Measurements from ENCODE around the gene FAM234B. TPM values are rescaled to one million over a fixed set of nuclear protein-coding genes. Genes with fewer than 3 reads are reported as not detected.

FAM234B gene
- total RNA-seq, 4 donors from 2014 or later: 24.0 to 32.3 (median 27.8) TPM

- Histone ChIP-seq H3K4me1 (peaks cover 13% of the 10 kb centered on the region), H3K36me3 (no peaks in the 10 kb centered on the region), H3K27ac (no peak overlapping the region), H3K9me3 (no peaks in the 10 kb centered on the region), H3K27me3 (no peaks in the 10 kb centered on the region), H3K4me3 (no peak overlapping the region)
- 93% methylated on average over 6 of the region's 6 CpGs for WGBS
- no peak for DNase-seq (ENCODE audit: low spot score in 2 of 2)
- no peak for TF ChIP-seq POLR2AphosphoS5 (IDR thresholded peaks at IDR 0.05)
- no peak for TF ChIP-seq EP300 (IDR thresholded peaks at IDR 0.05)
- TF ChIP-seq POLR2A (IDR thresholded peaks at IDR 0.05): no peak
- TF ChIP-seq, protein P1, sequence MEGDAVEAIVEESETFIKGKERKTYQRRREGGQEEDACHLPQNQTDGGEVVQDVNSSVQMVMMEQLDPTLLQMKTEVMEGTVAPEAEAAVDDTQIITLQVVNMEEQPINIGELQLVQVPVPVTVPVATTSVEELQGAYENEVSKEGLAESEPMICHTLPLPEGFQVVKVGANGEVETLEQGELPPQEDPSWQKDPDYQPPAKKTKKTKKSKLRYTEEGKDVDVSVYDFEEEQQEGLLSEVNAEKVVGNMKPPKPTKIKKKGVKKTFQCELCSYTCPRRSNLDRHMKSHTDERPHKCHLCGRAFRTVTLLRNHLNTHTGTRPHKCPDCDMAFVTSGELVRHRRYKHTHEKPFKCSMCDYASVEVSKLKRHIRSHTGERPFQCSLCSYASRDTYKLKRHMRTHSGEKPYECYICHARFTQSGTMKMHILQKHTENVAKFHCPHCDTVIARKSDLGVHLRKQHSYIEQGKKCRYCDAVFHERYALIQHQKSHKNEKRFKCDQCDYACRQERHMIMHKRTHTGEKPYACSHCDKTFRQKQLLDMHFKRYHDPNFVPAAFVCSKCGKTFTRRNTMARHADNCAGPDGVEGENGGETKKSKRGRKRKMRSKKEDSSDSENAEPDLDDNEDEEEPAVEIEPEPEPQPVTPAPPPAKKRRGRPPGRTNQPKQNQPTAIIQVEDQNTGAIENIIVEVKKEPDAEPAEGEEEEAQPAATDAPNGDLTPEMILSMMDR (IDR thresholded peaks at IDR 0.05): no peak
These were observed 47.7 kb downstream of the FAM234B start for GRCh38 chr12:13091832-13092231.

GRCh38 chr12:13093191-13093847, 49.1 kb downstream of the FAM234B start:
- H3K27me3 ChIP-seq: no peaks in the 10 kb centered on the region
- H3K9me3 ChIP-seq: no peaks in the 10 kb centered on the region
- no peak for TF ChIP-seq POLR2AphosphoS5 (IDR thresholded peaks at IDR 0.05)
- no peak overlapping the region for H3K27ac ChIP-seq
- 58% methylated on average over 6 of the region's 7 CpGs for WGBS
- DNase-seq (ENCODE audit: low spot score in 2 of 2): no peak
- no peaks in the 10 kb centered on the region for H3K36me3 ChIP-seq
- H3K4me1 ChIP-seq: peaks cover 27% of the 10 kb centered on the region
- no peak overlapping the region for H3K4me3 ChIP-seq

DNA sequence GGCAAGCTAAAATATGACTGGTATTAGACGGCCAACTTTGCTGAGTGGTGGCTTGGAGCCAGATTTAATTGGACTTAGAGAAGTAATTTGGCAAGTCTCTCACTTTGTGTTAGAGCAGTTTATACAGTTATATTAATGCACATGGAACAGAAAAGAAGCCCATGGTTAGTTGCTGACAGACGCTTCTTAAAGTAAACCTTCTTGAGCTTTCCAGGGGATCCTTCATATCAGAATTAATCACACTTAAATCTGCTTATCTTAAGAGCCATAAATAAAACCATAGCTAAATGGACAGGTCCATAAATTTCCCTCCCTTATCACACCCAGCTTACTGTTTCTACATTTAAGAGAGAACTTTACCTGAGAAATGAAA, 49.7 kb downstream of the FAM234B start:
- H3K4me1 ChIP-seq: peaks cover 32% of the 10 kb centered on the region
- WGBS: 28% methylated on average over 2 of the region's 2 CpGs
- no peaks in the 10 kb centered on the region for H3K36me3 ChIP-seq
- TF ChIP-seq, protein P1 (IDR thresholded peaks at IDR 0.05): no peak
- TF ChIP-seq POLR2A (IDR thresholded peaks at IDR 0.05): no peak
- TF ChIP-seq EP300 (IDR thresholded peaks at IDR 0.05): no peak
- TF ChIP-seq POLR2AphosphoS5 (IDR thresholded peaks at IDR 0.05): no peak
- H3K4me3 ChIP-seq: no peak overlapping the region
- no peaks in the 10 kb centered on the region for H3K9me3 ChIP-seq
- no peaks in the 10 kb centered on the region for H3K27me3 ChIP-seq
- no peak for DNase-seq (ENCODE audit: low spot score in 2 of 2)
- H3K27ac ChIP-seq: no peak overlapping the region

GRCh38 chr12:13094367-13094766, 50.2 kb downstream of the FAM234B start:
- no peak overlapping the region for H3K4me3 ChIP-seq
- 56% methylated on average over 3 of the region's 3 CpGs for WGBS
- TF ChIP-seq, protein P1 (IDR thresholded peaks at IDR 0.05): no peak
- TF ChIP-seq POLR2A (IDR thresholded peaks at IDR 0.05) (no peak), EP300 (IDR thresholded peaks at IDR 0.05) (no peak), POLR2AphosphoS5 (IDR thresholded peaks at IDR 0.05) (no peak)
- no peak for DNase-seq (ENCODE audit: low spot score in 2 of 2)
- no peaks in the 10 kb centered on the region for H3K36me3 ChIP-seq
- H3K4me1 ChIP-seq: peaks cover 37% of the 10 kb centered on the region
- no peaks in the 10 kb centered on the region for H3K9me3 ChIP-seq
- H3K27ac ChIP-seq: no peak overlapping the region
- H3K27me3 ChIP-seq: no peaks in the 10 kb centered on the region

- no peak overlapping the region for H3K27ac ChIP-seq
- H3K4me3 ChIP-seq: no peak overlapping the region
- peaks cover 48% of the 10 kb centered on the region for H3K4me1 ChIP-seq
- no peak for DNase-seq (ENCODE audit: low spot score in 2 of 2)
- TF ChIP-seq POLR2AphosphoS5 (IDR thresholded peaks at IDR 0.05) (no peak), POLR2A (IDR thresholded peaks at IDR 0.05) (no peak), EP300 (IDR thresholded peaks at IDR 0.05) (no peak)
- TF ChIP-seq, protein P1 (IDR thresholded peaks at IDR 0.05): no peak
- no peaks in the 10 kb centered on the region for H3K36me3 ChIP-seq
- no peaks in the 10 kb centered on the region for H3K27me3 ChIP-seq
- WGBS: 86% methylated on average over 8 of the region's 8 CpGs
- no peaks in the 10 kb centered on the region for H3K9me3 ChIP-seq
These were observed 51.2 kb downstream of the FAM234B start for GRCh38 chr12:13095266-13095995.
